ENCODE results near the gene CDK5. TPM values are rescaled to one million over a fixed set of nuclear protein-coding genes. Genes with fewer than 3 reads are reported as not detected.

Gene CDK5
- total and polyA plus RNA-seq, 2 donors, result 8.9 to 19.8 TPM

- Histone ChIP-seq H3K27me3 (ENCODE audit: control insufficient read depth in 2 of 2, insufficient read depth in 1 of 2, low read length in 1 of 2) (no peaks in the 10 kb centered on the region), H3K27ac (ENCODE audit: low read depth in 1 of 2, low read length in 1 of 2) (no peak overlapping the region), H3K4me3 (ENCODE audit: low read length in 2 of 2) (no peak overlapping the region), H3K36me3 (ENCODE audit: control insufficient read depth in 2 of 2, insufficient read depth in 2 of 2, low read length in 1 of 2) (peaks cover 29 to 44% of the 10 kb centered on the region in 2 donors), H3K9me3 (ENCODE audit: control insufficient read depth in 2 of 2, insufficient read depth in 1 of 2, low read length in 1 of 2) (no peaks in the 10 kb centered on the region), H3K4me1 (ENCODE audit: control insufficient read depth in 2 of 2, insufficient read depth in 2 of 2, low read length in 2 of 2) (peaks cover 19 to 30% of the 10 kb centered on the region in 2 donors)
- DNase-seq (ENCODE audit: low read depth in 6 of 9, low spot score in 9 of 9), result no peak
- WGBS, result 96% methylated on average over 11 of the region's 11 CpGs
These were observed 4.4 kb upstream of the CDK5 start for GRCh38 chr7:151062111-151062398.

GRCh38 chr7:151061213-151062110 is 3.8 kb upstream of the CDK5 start:
- no peak overlapping the region for H3K27ac ChIP-seq (ENCODE audit: low read depth in 1 of 2, low read length in 1 of 2)
- peaks cover 28 to 38% of the 10 kb centered on the region in 2 donors for H3K36me3 ChIP-seq (ENCODE audit: control insufficient read depth in 2 of 2, insufficient read depth in 2 of 2, low read length in 1 of 2)
- WGBS, result 92% methylated on average over 33 of the region's 33 CpGs
- no peaks in the 10 kb centered on the region for H3K27me3 ChIP-seq (ENCODE audit: control insufficient read depth in 2 of 2, insufficient read depth in 1 of 2, low read length in 1 of 2)
- DNase-seq (ENCODE audit: low read depth in 6 of 9, low spot score in 9 of 9), result no peak
- H3K4me1 ChIP-seq (ENCODE audit: control insufficient read depth in 2 of 2, insufficient read depth in 2 of 2, low read length in 2 of 2), result peaks cover 25 to 35% of the 10 kb centered on the region in 2 donors
- no peaks in the 10 kb centered on the region for H3K9me3 ChIP-seq (ENCODE audit: control insufficient read depth in 2 of 2, insufficient read depth in 1 of 2, low read length in 1 of 2)
- H3K4me3 ChIP-seq (ENCODE audit: low read length in 2 of 2), result no peak overlapping the region

GRCh38 chr7:151060416-151061212 is 2.9 kb upstream of the CDK5 start:
- 22% methylated on average over 21 of the region's 21 CpGs for WGBS
- peak overlapping the region; percentile 67 to 69 for H3K4me3 ChIP-seq (ENCODE audit: low read length in 2 of 2)
- no peaks in the 10 kb centered on the region for H3K27me3 ChIP-seq (ENCODE audit: control insufficient read depth in 2 of 2, insufficient read depth in 1 of 2, low read length in 1 of 2)
- H3K36me3 ChIP-seq (ENCODE audit: control insufficient read depth in 2 of 2, insufficient read depth in 2 of 2, low read length in 1 of 2), result peaks cover 19 to 30% of the 10 kb centered on the region in 2 donors
- H3K27ac ChIP-seq (ENCODE audit: low read depth in 1 of 2, low read length in 1 of 2), result no peak overlapping the region
- H3K4me1 ChIP-seq (ENCODE audit: control insufficient read depth in 2 of 2, insufficient read depth in 2 of 2, low read length in 2 of 2), result peaks cover 27 to 35% of the 10 kb centered on the region in 2 donors
- H3K9me3 ChIP-seq (ENCODE audit: control insufficient read depth in 2 of 2, insufficient read depth in 1 of 2, low read length in 1 of 2), result no peaks in the 10 kb centered on the region
- DNase-seq (ENCODE audit: low read depth in 6 of 9, low spot score in 9 of 9), result peak in 1 of 9 donors; percentile 35

GRCh38 chr7:151060113-151060415 is 2.4 kb upstream of the CDK5 start:
- no peak for DNase-seq (ENCODE audit: low read depth in 6 of 9, low spot score in 9 of 9)
- WGBS, result 4% methylated on average over 17 of the region's 17 CpGs
- H3K4me3 ChIP-seq (ENCODE audit: low read length in 2 of 2), result peak overlapping the region; percentile 67 to 69
- no peaks in the 10 kb centered on the region for H3K27me3 ChIP-seq (ENCODE audit: control insufficient read depth in 2 of 2, insufficient read depth in 1 of 2, low read length in 1 of 2)
- H3K27ac ChIP-seq (ENCODE audit: low read depth in 1 of 2, low read length in 1 of 2), result no peak overlapping the region
- peaks cover 27 to 35% of the 10 kb centered on the region in 2 donors for H3K4me1 ChIP-seq (ENCODE audit: control insufficient read depth in 2 of 2, insufficient read depth in 2 of 2, low read length in 2 of 2)
- H3K36me3 ChIP-seq (ENCODE audit: control insufficient read depth in 2 of 2, insufficient read depth in 2 of 2, low read length in 1 of 2), result peaks cover 14 to 25% of the 10 kb centered on the region in 2 donors
- no peaks in the 10 kb centered on the region for H3K9me3 ChIP-seq (ENCODE audit: control insufficient read depth in 2 of 2, insufficient read depth in 1 of 2, low read length in 1 of 2)

- under 1% methylated on average over 75 of the region's 75 CpGs for WGBS
- peaks cover 27 to 35% of the 10 kb centered on the region in 2 donors for H3K4me1 ChIP-seq (ENCODE audit: control insufficient read depth in 2 of 2, insufficient read depth in 2 of 2, low read length in 2 of 2)
- H3K27ac ChIP-seq (ENCODE audit: low read depth in 1 of 2, low read length in 1 of 2), result peak within 1 kb of the TSS; percentile 90 to 95
These were observed 1.8 kb upstream of the CDK5 start, which contains the start of gene SLC4A2 for GRCh38 chr7:151059367-151060112. TSS of gene SLC4A2 (plus strand) at chr7:151059589. CDS start at chr7:151061988, 2,399 bp downstream.

GRCh38 chr7:151058781-151059366 is 1.2 kb upstream of the CDK5 start:
- Histone ChIP-seq H3K27ac (ENCODE audit: low read depth in 1 of 2, low read length in 1 of 2) (peak overlapping the region; percentile 90 to 95), H3K27me3 (ENCODE audit: control insufficient read depth in 2 of 2, insufficient read depth in 1 of 2, low read length in 1 of 2) (no peaks in the 10 kb centered on the region), H3K4me1 (ENCODE audit: control insufficient read depth in 2 of 2, insufficient read depth in 2 of 2, low read length in 2 of 2) (peaks cover 27 to 35% of the 10 kb centered on the region in 2 donors), H3K36me3 (ENCODE audit: control insufficient read depth in 2 of 2, insufficient read depth in 2 of 2, low read length in 1 of 2) (peaks cover 3 to 14% of the 10 kb centered on the region in 2 donors), H3K9me3 (ENCODE audit: control insufficient read depth in 2 of 2, insufficient read depth in 1 of 2, low read length in 1 of 2) (no peaks in the 10 kb centered on the region), H3K4me3 (ENCODE audit: low read length in 2 of 2) (peak overlapping the region; percentile 67 to 69)
- peak in 4 of 9 donors; percentile 19 to 36 (median 28) for DNase-seq (ENCODE audit: low read depth in 6 of 9, low spot score in 9 of 9)
- WGBS, result 13% methylated on average over 18 of the region's 18 CpGs

More at GRCh38 chr7:151059367-151060112, 1.8 kb upstream of the CDK5 start, which contains the start of gene SLC4A2:
- no peaks in the 10 kb centered on the region for H3K9me3 ChIP-seq (ENCODE audit: control insufficient read depth in 2 of 2, insufficient read depth in 1 of 2, low read length in 1 of 2)
- peak in 7 of 9 donors; percentile 18 to 86 (median 73) for DNase-seq (ENCODE audit: low read depth in 6 of 9, low spot score in 9 of 9)
- peak within 1 kb of the TSS; percentile 67 to 69 for H3K4me3 ChIP-seq (ENCODE audit: low read length in 2 of 2)
- no peaks in the 10 kb centered on the region for H3K27me3 ChIP-seq (ENCODE audit: control insufficient read depth in 2 of 2, insufficient read depth in 1 of 2, low read length in 1 of 2)
- peaks cover 8 to 20% of the 10 kb centered on the region in 2 donors for H3K36me3 ChIP-seq (ENCODE audit: control insufficient read depth in 2 of 2, insufficient read depth in 2 of 2, low read length in 1 of 2)

GRCh38 chr7:151057989-151058780 is 488 bp upstream of the CDK5 start:
- peak overlapping the region; percentile 67 to 69 for H3K4me3 ChIP-seq (ENCODE audit: low read length in 2 of 2)
- H3K27ac ChIP-seq (ENCODE audit: low read depth in 1 of 2, low read length in 1 of 2), result peak overlapping the region; percentile 90 to 95
- peak; percentile 95 to 100 (median 98) for DNase-seq (ENCODE audit: low read depth in 6 of 9, low spot score in 9 of 9)
- H3K4me1 ChIP-seq (ENCODE audit: control insufficient read depth in 2 of 2, insufficient read depth in 2 of 2, low read length in 2 of 2), result peaks cover 27 to 38% of the 10 kb centered on the region in 2 donors
- 2% methylated on average over 46 of the region's 46 CpGs for WGBS
- H3K27me3 ChIP-seq (ENCODE audit: control insufficient read depth in 2 of 2, insufficient read depth in 1 of 2, low read length in 1 of 2), result no peaks in the 10 kb centered on the region
- peaks cover 3 to 10% of the 10 kb centered on the region in 2 donors for H3K36me3 ChIP-seq (ENCODE audit: control insufficient read depth in 2 of 2, insufficient read depth in 2 of 2, low read length in 1 of 2)
- H3K9me3 ChIP-seq (ENCODE audit: control insufficient read depth in 2 of 2, insufficient read depth in 1 of 2, low read length in 1 of 2), result no peaks in the 10 kb centered on the region

All from thymus (tissue), 11 donors.